Left cardiac atrium (tissue), 4 donors: ENCODE data around the gene SIRT3. TPM values are rescaled to one million over a fixed set of nuclear protein-coding genes. Genes with fewer than 3 reads are reported as not detected.
"Not testable (repeated sequence)": the region's sequence is repeated elsewhere in the genome, so short reads cannot be mapped to it uniquely, and the experiment has no call there.

Experiments
- ATAC-seq, 2 donors: fragments of 200-7000 bp; cut with Tn5 transposase; one replicate each; pipeline ENCODE4 v1.9.1; 2020; ENCODE audit warnings: mild to moderate bottlenecking in 2 of 2, moderate library complexity in 2 of 2
- DNase-seq: peaks from one replicate; pipeline ENCODE4 v3.0.0-alpha.2; 2020
- intact Hi-C, 2 donors: fragments of 100-400 bp; cut with DNase I; formaldehyde crosslinking; loops; one replicate each; pipeline versions ENCODE4 v1.14.1 to v1.15.1; 2022 to 2023
- total RNA-seq, 2 donors: library from RNA; stranded (reverse); fragmentation: NEBNext Ultra II Directional; extraction: Animal tissue kit (Norgen Biotek cat#: 25700); gene quantifications; one replicate each; pipeline ENCODE4 v1.2.1, GENCODE V29; 2021
- donor health status: DM: no; HTN: yes; CAD: no.
- donor health status: DM: no; HTN: yes; CAD: no; lungs with severe emphysema.
- donor health status: DM: yes; HTN: yes; CAD: no.
- donor health status: Dilated cardiomyopathy.

The SIRT3 gene
- total RNA-seq, 2 donors from 2014 or later = 21.1 to 21.6 TPM

- intact Hi-C loops = loop anchor here in 1 of 2 donors (5.0 to 10.0 kb wide), 2 partner anchors 106 to 143 kb away; partner anchors contain the start of gene PKP3
- no peak for ATAC-seq
- DNase-seq = no peak
Observed at GRCh38 chr11:251550-251949, 15.4 kb upstream of the SIRT3 start.

- DNase-seq (peak; percentile 54), ATAC-seq (peak; percentile 67 to 68)
- intact Hi-C loops = loop anchor here in 1 of 2 donors (5.0 to 10.0 kb wide), 2 partner anchors 106 to 144 kb away; partner anchors contain the start of gene PKP3
Observed at GRCh38 chr11:250740-251299, 14.7 kb upstream of the SIRT3 start.

GRCh38 chr11:250274-250673, 14.1 kb upstream of the SIRT3 start:
- no peak for DNase-seq
- intact Hi-C loops = loop anchor here in 1 of 2 donors (5.0 to 10.0 kb wide), 2 partner anchors 107 to 145 kb away; partner anchors contain the start of gene PKP3

GRCh38 chr11:249062-249461, 12.9 kb upstream of the SIRT3 start:
- intact Hi-C loops = no loop called here
- DNase-seq (no peak), ATAC-seq (no peak)

More at GRCh38 chr11:250274-250673, 14.1 kb upstream of the SIRT3 start:
- no peak for ATAC-seq

GRCh38 chr11:244376-244775, 8.2 kb upstream of the SIRT3 start:
- ATAC-seq = no peak
- intact Hi-C loops = no loop called here
- DNase-seq = no peak

GRCh38 chr11:241634-242033, 5.5 kb upstream of the SIRT3 start:
- peak in 1 of 2 donors; percentile 6 for ATAC-seq
- intact Hi-C loops = no loop called here
- no peak for DNase-seq

- intact Hi-C loops = no loop called here
- DNase-seq = no peak
- ATAC-seq = no peak
Observed at GRCh38 chr11:240315-240714, 4.2 kb upstream of the SIRT3 start.

- DNase-seq, ATAC-seq: not testable (repeated sequence)
- intact Hi-C loops = loop anchor here in 1 of 2 donors (10.0 kb wide), 1 partner anchor 56 kb away; the partner anchor contains the start of gene IFITM5
Observed at GRCh38 chr11:238346-238745, 2.2 kb upstream of the SIRT3 start.

- intact Hi-C loops = loop anchor here in 1 of 2 donors (2.0 to 10.0 kb wide), 2 partner anchors 28 to 58 kb away; partner anchors contain the start of gene IFITM5
- ATAC-seq (peak; percentile 95 to 97), DNase-seq (peak; percentile 91)
Observed at GRCh38 chr11:236774-237767, 929 bp upstream of the SIRT3 start, which contains the start of gene PSMD13. PSMD13 (plus strand) TSS chr11:236976; CDS start chr11:237050, 74 bp downstream.

GRCh38 chr11:235609-235996, 539 bp downstream of the SIRT3 start:
- no peak for DNase-seq
- ATAC-seq = peak; percentile 3 to 8
- intact Hi-C loops = loop anchor here in 1 of 2 donors (10.0 kb wide), 1 partner anchor 59 kb away; the partner anchor contains the start of gene IFITM5

- intact Hi-C loops = loop anchor here in 1 of 2 donors (10.0 kb wide), 1 partner anchor 60 kb away; the partner anchor contains the start of gene IFITM5
- no peak for DNase-seq
- no peak for ATAC-seq
Observed at GRCh38 chr11:235180-235579, 962 bp downstream of the SIRT3 start.

GRCh38 chr11:232783-233565, 3.2 kb downstream of the SIRT3 start:
- ATAC-seq = no peak
- intact Hi-C loops = loop anchor here in 1 of 2 donors (10.0 kb wide), 1 partner anchor 62 kb away; the partner anchor contains the start of gene IFITM5
- no peak for DNase-seq

GRCh38 chr11:230431-230830, 5.7 kb downstream of the SIRT3 start:
- intact Hi-C loops = loop anchor here in 1 of 2 donors (10.0 kb wide), 1 partner anchor 64 kb away; the partner anchor contains the start of gene IFITM5
- DNase-seq (no peak), ATAC-seq (no peak)

- no peak for ATAC-seq
- DNase-seq = no peak
- intact Hi-C loops = no loop called here
Observed at GRCh38 chr11:227824-228379, 8.2 kb downstream of the SIRT3 start.

GRCh38 chr11:225734-226453, 10.2 kb downstream of the SIRT3 start:
- no peak for DNase-seq
- intact Hi-C loops = no loop called here

GRCh38 chr11:224424-224823, 11.7 kb downstream of the SIRT3 start:
- no peak for DNase-seq
- intact Hi-C loops = no loop called here
- no peak for ATAC-seq

More at GRCh38 chr11:225734-226453, 10.2 kb downstream of the SIRT3 start:
- ATAC-seq = no peak

GRCh38 chr11:223884-224283, 12.3 kb downstream of the SIRT3 start:
- intact Hi-C loops = no loop called here
- ATAC-seq (no peak), DNase-seq (no peak)
